ENCODE results near the gene CNPY1. TPM values are rescaled to one million over a fixed set of nuclear protein-coding genes. Genes with fewer than 3 reads are reported as not detected.
A peak's percentile ranks its signal among the peaks of the same experiment; 100 is the strongest.

The CNPY1 gene
- total RNA-seq, 1 experiment from 2014 or later = not detected

- DNase-seq = no peak
- Histone ChIP-seq H3K4me3 (ENCODE audit: low read depth, low read length) (no peak overlapping the region; the same call in 1 of the 2 replicates), H3K4me1 (peaks cover 8% of the 10 kb centered on the region), H3K27me3 (replicated peaks; ENCODE audit: control insufficient read depth, insufficient read depth, low read length) (peaks cover 1% of the 10 kb centered on the region), H3K36me3 (ENCODE audit: control insufficient read depth, insufficient read depth, low read length) (no peaks in the 10 kb centered on the region), H3K9me3 (no peaks in the 10 kb centered on the region)
- H3K4me1 Mint-ChIP-seq (ENCODE audit: low read depth, unreplicated experiment) = peaks cover 7% of the 10 kb centered on the region
- POLR2A ChIA-PET = no interaction called here
- no peak for TF ChIP-seq CTCF (IDR thresholded peaks at IDR 0.05; ENCODE audit: insufficient read depth in 1 of 2, low read depth in 1 of 2, low read length in 1 of 2, severe bottlenecking in 1 of 2, unreplicated experiment in 1 of 2)
- no TSS peak for BruUV-seq (replicated peaks)
- CTCF ChIA-PET = interaction anchor here (0.5 kb wide), 1 partner anchor 92 kb away, joined by 3 read pairs; no protein-coding TSS in a partner anchor
- H3K27ac Mint-ChIP-seq (ENCODE audit: unreplicated experiment) = no peak overlapping the region
- H3K9me3 Mint-ChIP-seq (ENCODE audit: unreplicated experiment) = no peaks in the 10 kb centered on the region
- peaks cover 20% of the 10 kb centered on the region for H3K27me3 Mint-ChIP-seq (ENCODE audit: insufficient read depth, unreplicated experiment)
- peaks cover 17% of the 10 kb centered on the region for H3K36me3 Mint-ChIP-seq (ENCODE audit: insufficient read depth, unreplicated experiment)
- intact Hi-C loops (cut with micrococcal nuclease; ENCODE audit: unreplicated experiment) = loop anchor here (5.0 kb wide), 1 partner anchor 74 kb away; no protein-coding TSS in a partner anchor
- peak overlapping the region; percentile 82 for H3K4me3 Mint-ChIP-seq (ENCODE audit: unreplicated experiment)
These were observed 90.3 kb downstream of the CNPY1 start for GRCh38 chr7:155455776-155456737.

DNA sequence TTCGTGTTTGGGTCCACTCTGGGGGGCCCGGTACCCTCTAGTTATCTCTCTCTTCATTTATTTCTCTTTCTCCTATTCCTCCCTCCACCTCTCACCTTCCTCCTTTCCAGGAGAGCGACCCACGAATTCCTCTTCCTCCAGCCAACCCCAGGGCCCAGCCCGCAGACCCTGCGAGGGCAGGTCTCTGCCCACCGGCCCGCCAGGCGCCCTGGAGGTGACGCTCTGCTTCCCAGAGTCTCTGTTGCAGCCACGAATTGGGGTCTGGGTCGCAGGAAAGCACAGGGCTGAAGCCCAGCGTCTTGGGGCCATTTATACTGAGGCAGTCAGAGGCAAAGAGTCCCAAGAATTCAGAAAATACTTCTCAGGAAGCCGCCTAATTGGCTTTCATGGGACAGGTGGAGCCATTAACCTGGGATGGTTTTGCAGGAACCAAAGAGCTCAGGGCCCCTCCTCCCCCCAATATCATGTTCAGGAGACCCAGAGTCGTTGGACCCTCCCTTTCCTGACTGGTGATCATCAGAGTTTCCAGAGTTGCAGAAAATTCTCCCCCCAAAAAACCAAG is 91.1 kb downstream of the CNPY1 start:
- Mint-ChIP-seq H3K9me3 (ENCODE audit: unreplicated experiment) (no peaks in the 10 kb centered on the region), H3K27me3 (ENCODE audit: insufficient read depth, unreplicated experiment) (peaks cover 23% of the 10 kb centered on the region), H3K27ac (ENCODE audit: unreplicated experiment) (no peak overlapping the region), H3K36me3 (ENCODE audit: insufficient read depth, unreplicated experiment) (peaks cover 17% of the 10 kb centered on the region), H3K4me3 (ENCODE audit: unreplicated experiment) (peak overlapping the region; percentile 82), H3K4me1 (ENCODE audit: low read depth, unreplicated experiment) (peaks cover 7% of the 10 kb centered on the region)
- no peaks in the 10 kb centered on the region for H3K9me3 ChIP-seq
- TF ChIP-seq CTCF (IDR thresholded peaks at IDR 0.05; ENCODE audit: insufficient read depth in 1 of 2, low read depth in 1 of 2, low read length in 1 of 2, severe bottlenecking in 1 of 2, unreplicated experiment in 1 of 2) = no peak
- BruUV-seq (replicated peaks) = no TSS peak
- peaks cover 8% of the 10 kb centered on the region for H3K4me1 ChIP-seq
- H3K27me3 ChIP-seq (replicated peaks; ENCODE audit: control insufficient read depth, insufficient read depth, low read length) = peaks cover 1% of the 10 kb centered on the region
- ChIA-PET CTCF (no interaction called here), POLR2A (no interaction called here)
- no peaks in the 10 kb centered on the region for H3K36me3 ChIP-seq (ENCODE audit: control insufficient read depth, insufficient read depth, low read length)
- no peak for DNase-seq
- intact Hi-C loops (cut with micrococcal nuclease; ENCODE audit: unreplicated experiment) = loop anchor here (5.0 kb wide), 1 partner anchor 73 kb away; no protein-coding TSS in a partner anchor
- no peak overlapping the region for H3K4me3 ChIP-seq (ENCODE audit: low read depth, low read length)

- no peak for TF ChIP-seq CTCF (IDR thresholded peaks at IDR 0.05; ENCODE audit: insufficient read depth in 1 of 2, low read depth in 1 of 2, low read length in 1 of 2, severe bottlenecking in 1 of 2, unreplicated experiment in 1 of 2)
- Mint-ChIP-seq H3K36me3 (ENCODE audit: insufficient read depth, unreplicated experiment) (peaks cover 13% of the 10 kb centered on the region), H3K4me1 (ENCODE audit: low read depth, unreplicated experiment) (peaks cover 7% of the 10 kb centered on the region), H3K27me3 (ENCODE audit: insufficient read depth, unreplicated experiment) (peaks cover 23% of the 10 kb centered on the region), H3K27ac (ENCODE audit: unreplicated experiment) (no peak overlapping the region), H3K9me3 (ENCODE audit: unreplicated experiment) (no peaks in the 10 kb centered on the region), H3K4me3 (ENCODE audit: unreplicated experiment) (no peak overlapping the region)
- Histone ChIP-seq H3K36me3 (ENCODE audit: control insufficient read depth, insufficient read depth, low read length) (no peaks in the 10 kb centered on the region), H3K4me3 (ENCODE audit: low read depth, low read length) (no peak overlapping the region), H3K4me1 (peaks cover 8% of the 10 kb centered on the region), H3K27me3 (replicated peaks; ENCODE audit: control insufficient read depth, insufficient read depth, low read length) (peaks cover 1% of the 10 kb centered on the region), H3K9me3 (no peaks in the 10 kb centered on the region)
- CTCF ChIA-PET = no interaction called here
- BruUV-seq (replicated peaks) = no TSS peak
- intact Hi-C loops (cut with micrococcal nuclease; ENCODE audit: unreplicated experiment) = loop anchor here (5.0 kb wide), 1 partner anchor 72 kb away; no protein-coding TSS in a partner anchor
- DNase-seq = no peak
- POLR2A ChIA-PET = no interaction called here
These were observed 91.9 kb downstream of the CNPY1 start for GRCh38 chr7:155454183-155455112.

Measured in Caco-2 (cell line).